Measurements from ENCODE around the gene DPP6.
A peak's percentile ranks its signal among the peaks of the same experiment; 100 is the strongest.

Gene DPP6

DNA sequence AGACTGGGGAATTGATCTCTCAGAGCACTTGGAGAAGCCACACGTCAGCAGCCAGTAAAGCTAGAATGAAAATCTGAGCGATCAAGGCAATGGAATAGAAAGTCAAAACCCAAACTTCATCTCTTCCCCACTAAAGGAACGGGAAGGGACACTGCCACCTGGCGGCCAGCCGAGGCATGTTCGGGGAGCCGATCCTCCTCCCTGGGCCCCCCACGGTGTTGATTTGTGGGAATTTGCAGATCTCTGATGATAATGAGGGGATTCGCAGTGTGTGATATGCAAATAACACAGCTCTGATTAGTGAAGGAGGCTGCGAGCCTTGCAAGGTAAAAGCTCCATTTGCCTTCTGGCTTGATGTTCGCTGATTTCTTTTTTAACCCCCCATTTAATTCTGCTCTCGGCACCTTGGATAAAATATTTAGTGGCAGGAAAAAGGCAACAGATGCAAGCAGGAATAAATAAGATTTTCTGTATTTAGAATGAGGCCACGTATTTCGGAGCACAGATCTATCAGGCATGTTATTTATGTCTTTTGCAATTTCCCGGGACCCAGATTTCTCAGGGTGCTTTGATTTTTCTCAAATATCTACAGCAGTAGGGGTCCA is 692.2 kb downstream of the DPP6 start:
- DNase-seq = peak; percentile 34

DNA sequence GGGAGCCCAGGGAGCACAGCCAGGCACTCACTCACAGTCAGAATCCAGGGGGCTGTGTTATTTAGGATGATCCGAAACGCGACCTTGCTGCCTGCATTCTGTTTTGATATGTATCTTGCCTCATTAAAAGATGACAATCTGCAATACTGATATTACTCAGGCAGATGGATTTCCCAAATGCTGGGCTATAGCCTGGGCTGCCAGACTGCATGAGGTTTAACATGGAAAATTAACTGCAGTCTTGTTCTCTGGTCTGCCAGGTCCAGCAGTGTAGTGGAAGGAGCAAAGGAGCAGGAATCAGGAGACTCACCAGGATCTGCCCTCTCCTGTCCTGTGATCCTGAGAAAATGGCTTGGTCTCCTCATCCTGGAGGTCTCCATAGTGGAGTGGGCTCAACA is 692.7 kb downstream of the DPP6 start:
- DNase-seq = no peak

DNA sequence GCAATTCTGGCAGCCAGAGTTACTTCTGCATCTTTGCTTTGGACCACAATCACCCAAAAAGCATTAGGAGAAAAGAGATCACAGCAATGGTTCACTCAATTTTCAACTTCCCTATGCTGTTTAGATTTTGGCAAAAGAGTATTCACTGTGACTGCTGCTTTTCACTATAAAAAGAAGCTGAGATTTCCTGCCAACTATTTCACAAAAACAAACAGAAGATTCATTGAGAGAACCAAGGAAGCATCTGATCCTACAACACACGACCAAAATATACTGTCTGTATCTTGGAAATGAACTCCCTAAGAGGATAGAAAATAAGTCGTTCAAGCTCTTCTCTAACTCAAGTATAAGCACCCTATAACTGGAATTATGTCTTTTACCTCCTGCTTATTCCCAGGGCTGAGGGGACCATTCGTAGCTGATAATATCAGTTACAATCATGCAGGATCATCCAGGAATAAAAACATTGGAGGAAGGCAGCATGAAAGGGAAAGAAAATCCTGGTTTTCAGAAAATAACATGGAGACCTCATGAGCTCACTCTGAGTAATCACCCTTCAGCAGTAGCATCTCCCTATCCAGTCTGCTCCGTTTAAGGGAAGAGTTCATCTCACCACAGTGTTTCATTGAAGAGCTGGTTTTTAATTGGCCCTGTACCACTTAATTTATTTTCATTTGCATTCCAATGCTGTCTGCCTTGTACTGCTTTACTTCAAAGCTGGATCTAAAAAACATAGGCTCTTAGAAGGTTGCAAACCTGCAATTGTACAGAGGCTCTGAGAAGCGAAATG is 694.6 kb downstream of the DPP6 start:
- DNase-seq = no peak

DNA sequence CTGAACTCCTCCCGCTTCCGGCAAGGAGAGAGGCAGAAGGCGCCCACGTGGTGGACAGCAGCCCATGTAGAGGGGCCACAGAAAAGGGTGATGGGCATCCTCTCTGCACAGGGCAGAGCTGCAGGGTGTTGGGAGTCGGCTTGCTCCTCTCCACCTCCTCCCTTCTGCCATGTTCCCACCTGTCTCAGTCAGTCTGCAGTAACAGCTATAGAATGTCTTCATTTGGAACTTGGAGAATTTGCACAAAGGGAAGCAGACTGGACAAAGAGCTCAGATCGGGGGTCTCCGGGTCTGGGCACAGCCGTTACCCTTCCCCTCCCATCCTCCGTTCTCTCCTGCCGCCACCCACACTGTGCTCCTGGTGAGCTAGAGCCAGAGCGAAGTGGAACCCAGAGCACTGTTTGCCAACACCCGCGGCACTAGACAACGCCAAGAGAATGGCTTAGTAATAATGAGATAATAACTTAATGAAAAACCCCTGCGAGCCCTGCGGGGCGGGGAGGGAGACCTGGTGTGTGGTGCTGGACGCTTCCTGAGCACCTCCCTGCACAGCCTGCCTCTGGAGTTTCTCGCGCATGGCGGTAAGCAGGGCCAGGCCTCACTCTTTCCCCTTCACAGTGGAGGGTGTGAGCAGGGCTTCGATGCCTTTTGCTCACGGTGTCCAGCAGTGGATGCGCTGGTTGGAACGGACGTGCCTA is 696.0 kb downstream of the DPP6 start:
- no peak for DNase-seq

DNA sequence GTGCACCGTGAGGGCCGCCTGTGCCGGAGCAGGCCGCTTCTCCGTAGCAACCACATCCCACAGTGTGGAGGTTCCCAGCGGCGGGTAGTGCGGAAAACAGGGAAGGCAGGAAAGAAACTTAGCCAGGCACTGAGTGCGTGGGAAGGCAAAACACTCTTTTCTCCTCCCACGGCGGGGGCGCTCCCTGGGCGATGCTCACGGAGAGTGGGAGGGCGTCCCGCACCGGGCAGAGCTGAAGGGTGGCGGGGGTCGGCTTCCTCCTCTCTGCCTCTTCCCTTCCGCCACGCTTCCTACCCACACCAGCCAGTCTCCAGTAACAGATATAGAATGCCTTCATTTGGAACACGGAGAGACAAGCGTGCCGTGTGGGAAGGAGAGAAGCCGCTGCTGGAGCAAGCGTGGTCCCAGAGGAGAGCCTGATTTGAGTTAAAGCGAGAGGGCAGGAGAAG is 698.2 kb downstream of the DPP6 start:
- DNase-seq = no peak

DNA sequence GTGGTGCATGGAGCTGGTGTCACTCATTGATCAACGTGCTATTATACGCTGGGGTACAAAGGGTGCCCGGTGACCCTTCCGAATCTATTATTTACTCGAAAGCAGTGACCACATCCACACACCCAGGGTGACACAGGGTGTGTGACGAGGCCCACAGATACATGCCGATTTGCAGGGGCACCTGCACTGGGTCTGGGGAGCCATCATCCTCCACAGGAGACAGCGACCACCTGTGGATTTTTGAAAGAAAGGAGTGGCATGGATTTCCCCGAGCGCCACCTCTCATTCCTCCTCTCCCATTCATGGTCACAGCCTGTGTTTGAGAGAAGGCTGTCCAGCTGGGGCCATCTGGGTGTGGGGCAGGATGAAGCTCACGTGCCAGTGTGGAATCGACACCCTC is 701.0 kb downstream of the DPP6 start:
- DNase-seq = no peak

DNA sequence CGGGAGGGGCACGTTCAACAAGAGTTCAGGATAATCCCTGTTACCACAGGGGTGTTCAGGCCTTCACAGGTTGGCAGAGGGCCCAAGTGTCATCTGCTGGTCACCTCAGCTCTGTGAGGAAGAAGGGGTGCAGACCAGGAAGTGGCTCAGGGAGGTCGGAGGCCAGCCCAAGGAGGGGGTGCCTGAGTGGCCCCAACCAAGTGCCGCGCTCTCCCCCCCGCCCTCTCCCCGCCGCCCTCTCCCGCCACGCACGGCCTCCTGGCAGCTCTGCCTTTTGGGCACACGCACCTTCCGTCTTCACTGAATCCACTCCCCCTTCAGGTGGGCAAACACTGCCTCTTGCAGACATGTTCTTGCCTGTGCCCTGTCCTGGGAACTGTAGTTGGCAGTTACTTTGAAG is 705.6 kb downstream of the DPP6 start:
- DNase-seq = no peak

DNA sequence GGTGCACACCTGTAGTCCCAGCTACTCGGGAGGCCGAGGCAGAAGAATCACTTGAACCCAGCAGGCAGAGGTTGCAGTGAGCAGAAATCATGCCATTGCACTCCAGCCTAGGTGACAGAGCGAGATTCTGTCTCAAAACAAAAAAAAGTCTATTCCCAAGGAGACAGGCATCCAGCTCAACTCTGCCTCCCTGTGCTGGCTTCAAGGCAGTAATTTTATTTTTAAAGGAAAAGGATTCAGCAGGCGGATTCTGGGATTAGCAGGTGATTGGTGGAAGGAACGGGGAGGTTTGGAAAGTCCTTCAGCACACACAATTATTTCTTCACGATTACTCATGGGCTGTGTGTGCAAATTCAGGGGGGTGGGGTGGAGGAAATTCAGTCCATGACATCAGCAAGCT is 707.8 kb downstream of the DPP6 start:
- DNase-seq = no peak

DNA sequence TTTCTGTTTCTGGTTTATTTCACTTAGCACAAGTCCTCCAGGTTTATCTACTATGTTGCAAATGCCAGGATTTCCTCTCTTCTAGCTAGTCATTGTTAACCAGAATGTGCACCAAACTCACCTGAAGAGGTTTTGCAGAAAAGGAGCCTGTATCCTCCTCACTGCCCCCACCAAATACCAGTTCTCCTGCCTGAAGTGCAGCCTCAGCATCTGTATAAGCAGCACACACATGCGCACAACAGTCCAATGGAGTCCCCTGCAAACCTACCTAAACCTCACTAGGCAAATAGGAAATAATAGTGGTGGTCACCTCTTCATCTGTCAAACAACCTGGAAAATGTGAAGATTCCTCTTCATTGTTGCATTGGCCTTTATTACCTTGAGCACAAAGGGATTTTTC is 712.9 kb downstream of the DPP6 start:
- DNase-seq = no peak

DNA sequence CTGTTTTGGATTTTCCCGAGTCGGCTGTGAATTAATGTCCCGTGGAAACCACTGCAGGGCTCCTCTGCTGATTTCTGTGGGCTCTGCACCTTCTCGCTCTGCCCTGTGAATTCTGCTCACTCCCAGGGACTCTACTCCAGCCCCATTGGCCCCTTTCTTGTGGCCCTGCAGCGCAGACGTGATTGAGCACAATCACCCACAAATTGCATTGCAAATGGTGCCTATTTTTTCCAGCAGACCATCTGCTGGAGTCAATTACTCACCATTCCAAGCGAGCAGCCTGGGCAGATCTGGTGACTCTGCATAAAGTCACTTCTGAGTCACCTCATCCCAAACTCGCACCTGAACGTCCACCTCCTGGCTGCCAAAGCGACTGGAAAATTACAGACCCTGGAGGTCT is 714.9 kb downstream of the DPP6 start:
- no peak for DNase-seq

DNA sequence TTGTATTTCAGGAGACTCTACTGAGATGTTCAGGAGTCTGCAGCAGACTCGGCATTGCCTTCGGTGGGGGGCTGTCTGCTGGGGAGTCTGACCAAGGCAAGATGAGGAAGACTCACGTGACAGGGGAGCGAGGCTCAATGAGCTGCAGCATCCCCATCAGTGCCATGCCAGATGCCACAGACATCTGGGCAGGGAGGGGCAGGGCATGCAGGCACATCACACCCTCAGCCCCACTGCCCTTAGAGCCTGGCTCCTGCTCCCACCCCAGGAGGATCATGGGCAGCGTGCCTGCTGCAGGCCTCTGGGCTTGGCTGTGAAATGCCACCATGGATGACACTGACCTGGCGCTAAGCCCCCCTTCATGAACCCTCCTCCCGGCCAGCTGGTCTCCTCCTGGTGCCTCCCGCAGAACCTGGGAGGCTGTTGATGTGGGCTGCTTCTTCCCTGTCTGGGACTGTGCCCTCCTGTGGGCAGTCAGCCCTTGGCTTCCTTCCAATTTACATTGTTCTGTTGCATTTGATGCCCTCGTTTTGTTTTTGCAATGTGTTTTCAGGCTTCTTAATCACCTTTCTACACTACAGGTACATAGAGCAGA is 715.7 kb downstream of the DPP6 start:
- no peak for DNase-seq

DNA sequence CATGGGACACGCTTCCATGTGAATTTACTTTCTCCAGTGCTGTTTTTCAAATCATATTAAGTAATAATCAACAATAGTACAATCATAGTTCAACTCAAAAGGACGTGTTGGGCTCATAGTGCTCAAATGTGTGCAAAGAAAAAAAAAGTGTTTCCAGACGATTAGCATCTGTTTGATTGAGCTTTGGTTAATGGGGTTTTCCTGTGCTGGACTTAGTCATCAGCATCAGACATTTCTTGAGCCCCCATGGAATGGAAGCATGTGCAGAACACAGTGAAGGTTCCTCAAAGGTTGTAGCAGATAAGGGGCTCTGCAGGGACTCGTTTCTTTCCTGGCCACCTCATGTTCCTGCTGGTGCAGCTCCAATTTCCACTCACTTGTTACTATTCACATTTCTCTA is 716.8 kb downstream of the DPP6 start:
- no peak for DNase-seq

DNA sequence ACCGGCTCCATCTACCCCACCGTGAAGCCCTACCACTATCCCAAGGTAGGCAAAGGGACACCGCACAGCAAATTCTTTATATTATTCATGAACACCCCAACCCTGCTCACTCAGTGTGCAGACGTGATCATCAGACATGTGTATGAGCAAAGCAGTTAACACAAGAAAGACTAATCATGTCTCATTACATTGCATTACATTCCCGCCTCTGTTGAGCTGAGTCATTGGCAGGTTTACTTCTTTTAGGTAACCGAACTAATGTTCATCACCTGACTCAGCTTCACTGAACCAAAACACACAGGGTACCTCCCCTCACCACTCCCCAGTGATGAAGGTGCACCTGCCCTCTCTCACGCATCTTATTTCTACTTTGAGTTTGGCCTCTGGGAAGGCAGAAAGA is 717.3 kb downstream of the DPP6 start:
- no peak for DNase-seq

DNA sequence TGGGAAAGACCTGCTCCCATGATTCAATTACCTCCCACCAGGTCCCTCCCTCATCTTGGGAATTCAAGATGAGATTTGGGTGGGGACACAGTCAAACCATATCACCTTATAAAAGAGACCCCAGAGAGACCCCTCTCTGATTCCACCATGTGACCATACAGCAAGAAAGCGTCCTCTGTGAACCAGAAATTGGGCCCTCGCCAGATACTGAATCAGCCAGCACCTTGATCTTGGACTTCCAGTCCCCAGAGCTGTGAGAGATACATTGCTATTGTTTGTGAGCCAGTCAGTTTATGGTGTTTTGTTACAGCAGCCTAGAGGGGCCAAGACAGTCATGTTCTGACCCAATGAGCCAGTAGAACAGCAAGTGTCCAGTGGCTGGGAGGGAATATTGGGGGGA is 718.2 kb downstream of the DPP6 start:
- no peak for DNase-seq

DNA sequence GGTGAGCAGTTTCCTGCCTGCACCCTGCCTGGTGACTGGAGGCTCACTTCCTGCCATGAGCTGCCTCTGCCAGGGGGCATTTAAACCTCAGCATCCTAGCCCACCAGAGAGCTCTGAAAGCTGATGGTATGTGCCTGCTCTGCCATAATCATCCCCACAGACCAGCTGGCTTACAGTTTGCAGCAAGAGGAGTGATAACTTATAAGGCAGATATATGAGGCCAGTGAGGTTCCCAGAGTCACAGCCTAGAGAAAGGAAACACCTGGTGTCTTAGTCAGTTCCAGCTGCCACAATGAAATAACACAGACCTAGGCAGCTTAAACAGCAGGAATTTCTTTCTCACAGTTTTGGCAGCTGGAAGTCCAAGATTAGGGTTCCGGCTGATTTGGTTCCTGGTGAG is 718.8 kb downstream of the DPP6 start:
- no peak for DNase-seq

DNA sequence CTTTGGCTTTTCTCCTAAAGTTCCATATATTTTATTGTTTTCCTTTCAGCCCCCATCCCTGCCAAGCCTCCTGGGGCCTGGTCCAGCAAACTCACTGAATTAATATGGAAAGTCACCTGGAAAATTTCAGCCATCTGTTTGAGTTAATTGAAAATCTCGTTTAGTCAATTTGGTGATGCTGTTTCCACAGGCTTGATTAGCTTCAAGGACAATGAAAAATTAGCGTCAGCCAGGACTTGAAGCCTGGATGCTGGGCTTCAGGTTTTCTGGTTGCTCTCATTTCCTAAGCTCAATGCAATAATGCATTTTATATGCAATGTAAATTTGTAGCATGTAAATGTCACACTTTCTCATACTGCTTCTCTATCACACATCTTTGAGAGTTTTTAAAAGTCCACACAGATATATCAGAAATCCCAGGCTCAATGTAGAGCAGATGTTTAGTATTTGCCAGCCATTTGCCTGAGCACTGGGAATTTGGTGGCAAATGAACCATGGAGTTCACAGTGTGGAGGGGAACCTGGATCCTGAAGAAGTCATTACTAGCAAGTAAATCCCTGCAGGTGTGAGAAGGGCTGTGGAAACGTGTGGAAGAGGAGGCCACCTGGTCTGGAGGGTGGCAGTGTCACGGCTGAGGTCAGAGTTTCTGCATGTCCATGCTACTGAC is 722.2 kb downstream of the DPP6 start:
- no peak for DNase-seq

DNA sequence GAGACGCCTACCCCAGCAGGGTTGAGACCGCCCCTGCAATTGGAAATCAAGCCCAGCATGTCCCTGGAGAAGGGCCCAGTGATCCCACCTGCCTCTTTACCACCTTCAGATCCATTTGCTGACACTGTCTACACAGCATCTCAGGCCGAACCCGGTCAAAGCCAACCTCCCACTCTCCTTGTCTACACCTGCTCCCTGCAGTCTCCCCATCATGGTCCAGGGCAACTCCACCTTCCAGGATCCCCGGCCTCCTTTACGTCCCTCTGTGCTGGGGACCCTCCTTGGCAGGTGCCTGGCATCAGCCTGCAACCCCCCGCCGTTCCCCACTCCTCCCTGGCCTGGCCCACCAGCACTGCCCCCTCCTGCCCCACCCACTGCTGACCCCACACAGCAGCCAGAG is 723.5 kb downstream of the DPP6 start:
- DNase-seq = no peak

DNA sequence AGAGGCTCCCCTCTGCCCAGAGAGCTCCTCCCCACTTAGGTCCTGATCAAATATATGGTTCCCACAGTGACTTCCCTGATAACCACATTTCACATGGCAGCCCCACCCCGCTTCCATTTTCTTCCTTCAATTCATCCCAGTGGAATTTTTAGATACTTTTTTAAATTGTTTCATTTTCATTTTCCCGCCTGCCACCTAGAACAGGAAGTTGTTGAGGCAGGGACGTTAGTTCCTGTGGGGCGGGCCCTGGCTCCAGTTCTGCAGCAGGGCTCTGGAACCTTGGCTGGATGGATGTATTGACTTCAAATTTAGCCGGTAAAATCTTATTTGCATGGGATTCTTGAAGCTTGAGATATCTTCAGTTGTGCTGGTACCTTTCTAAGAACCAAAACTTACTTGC is 724.2 kb downstream of the DPP6 start:
- DNase-seq = no peak

DNA sequence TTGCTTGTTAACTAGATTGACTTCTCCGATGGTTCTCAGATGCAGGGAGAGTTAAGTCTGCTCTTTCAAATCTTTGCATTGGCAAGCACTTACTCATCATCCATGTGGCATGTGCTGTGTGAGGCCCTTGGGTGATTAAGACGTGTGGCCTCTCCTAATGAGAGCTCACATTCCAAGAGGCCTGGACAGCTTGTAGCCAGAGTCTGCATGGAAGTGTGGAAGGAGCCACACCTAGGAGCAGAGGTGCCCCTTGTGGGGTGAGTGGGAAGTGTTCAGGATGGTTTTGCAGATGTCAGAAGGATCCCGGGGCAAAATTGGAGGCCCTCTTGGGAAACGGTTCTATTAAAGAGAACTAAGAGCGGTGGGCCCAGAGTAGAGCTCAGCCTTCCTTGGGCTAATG is 724.8 kb downstream of the DPP6 start:
- DNase-seq = no peak

DNA sequence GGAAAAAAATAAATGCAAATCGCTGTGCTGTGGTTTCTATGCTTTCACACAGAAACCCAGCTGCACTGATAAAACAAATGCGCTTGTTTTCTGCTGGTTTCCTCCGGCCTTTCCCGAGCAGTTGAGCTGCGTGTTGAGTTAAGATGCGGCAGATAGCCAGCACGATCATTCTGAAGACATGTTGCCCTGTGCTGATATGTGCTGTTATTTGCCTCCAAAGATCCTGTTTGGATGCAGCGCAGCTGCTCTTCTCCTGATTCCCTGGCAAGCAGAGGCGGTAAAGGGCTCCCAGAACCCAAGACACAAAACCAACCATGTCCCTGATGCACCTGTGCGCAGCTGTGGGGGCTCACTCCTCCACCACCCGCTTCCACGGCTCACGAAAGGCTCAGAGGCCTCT is 725.3 kb downstream of the DPP6 start:
- DNase-seq = no peak

DNA sequence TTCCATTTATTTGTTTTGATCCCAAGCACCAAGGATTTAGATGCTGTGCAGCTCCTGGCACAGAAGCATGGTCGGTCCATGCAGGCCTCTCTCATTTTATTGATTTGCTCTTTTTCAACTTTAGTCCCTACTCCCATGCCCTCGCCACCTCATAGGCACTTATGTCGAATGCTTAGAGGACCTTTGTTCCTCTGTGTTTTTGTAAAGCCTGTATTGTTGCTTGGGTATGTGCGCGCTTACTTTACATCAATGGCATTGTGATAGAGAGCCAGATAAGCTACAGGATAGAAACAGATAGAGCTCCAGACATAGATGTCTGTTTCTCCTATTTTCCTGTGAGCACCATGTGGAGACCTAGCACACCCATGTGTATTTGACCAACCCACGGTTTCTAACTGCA is 725.7 kb downstream of the DPP6 start:
- DNase-seq = no peak

DNA sequence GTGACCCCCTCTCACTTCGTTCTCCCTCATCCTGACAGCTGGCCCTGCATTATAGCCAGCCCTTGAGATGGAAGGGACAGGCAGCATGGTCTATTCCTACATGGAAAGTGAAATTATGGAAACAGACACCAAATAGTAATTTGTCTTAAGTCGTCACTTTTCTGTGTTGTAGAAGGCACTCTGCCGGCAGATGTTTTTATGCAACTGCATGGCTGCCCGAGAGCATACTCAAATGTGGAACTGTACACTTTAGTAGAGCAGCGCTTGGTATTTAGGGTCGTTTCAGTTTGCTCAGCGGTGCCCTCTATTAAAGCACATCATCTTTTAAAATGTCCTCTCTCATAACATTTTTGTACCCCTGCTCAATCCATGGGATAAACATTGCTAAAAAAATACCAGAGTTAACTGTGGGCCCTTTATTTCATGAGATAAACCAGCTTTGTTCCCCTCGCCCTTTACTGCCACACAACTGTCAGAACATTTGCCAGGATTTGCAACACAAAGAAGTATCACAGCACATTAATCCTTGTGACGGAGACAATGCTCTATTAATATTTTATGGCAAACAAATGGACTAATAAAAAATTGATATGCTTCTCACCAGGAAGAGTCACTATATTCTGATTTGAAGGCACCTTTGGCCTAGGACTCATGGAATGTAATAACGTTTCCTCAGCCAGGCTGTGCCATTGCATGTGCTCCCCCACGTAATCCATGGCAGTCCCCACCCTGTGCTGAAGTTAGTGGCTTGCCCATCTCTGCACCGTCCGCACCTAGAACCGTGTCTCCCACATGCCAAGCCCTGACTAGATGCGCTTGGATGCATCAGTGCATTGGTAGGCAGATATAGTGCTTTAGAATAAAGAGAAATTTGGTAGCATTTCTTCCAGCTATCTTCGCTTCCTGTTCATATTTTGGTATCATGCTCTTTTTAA is 729.4 kb downstream of the DPP6 start:
- DNase-seq = no peak

Data from NCI-H1092 (cell line).